HEK293 (cell line): Measurements from ENCODE around the gene AZIN2.

Source experiments
- ZSCAN30 ChIP-seq: fragments of 450-650 bp; IDR thresholded peaks from 2 replicates; pipeline ENCODE4 v1.5.1; 2018; ENCODE audit warnings: missing biosample characterization, mild to moderate bottlenecking, missing genetic modification characterization, moderate library complexity
- TF ChIP-seq, protein P1 (sequence below): fragments of 450-650 bp; formaldehyde crosslinking; IDR thresholded peaks from 2 replicates; pipeline ENCODE4 v1.5.1; 2016; ENCODE audit warnings: missing biosample characterization, missing genetic modification characterization

DNA sequence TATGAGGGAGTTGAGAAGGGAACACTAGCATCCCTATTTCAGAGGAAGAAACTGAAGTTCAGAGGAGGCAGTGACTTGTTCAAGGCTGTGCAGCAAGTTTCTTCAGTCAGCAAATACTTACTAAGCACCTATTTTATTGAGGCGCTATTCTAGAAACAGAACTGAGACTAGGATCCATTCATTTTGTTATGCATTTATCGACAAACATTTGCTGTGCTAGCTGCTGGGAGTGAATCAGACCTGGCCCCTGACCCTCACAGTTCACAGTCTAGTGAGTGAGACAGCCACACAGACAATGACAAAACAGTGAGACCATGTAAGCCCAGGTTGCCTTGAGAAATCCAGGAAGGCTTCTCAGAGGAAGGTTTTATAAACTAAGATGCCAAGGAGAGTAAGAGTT lies 72.7 kb downstream of the AZIN2 start:
- TF ChIP-seq, protein P1, sequence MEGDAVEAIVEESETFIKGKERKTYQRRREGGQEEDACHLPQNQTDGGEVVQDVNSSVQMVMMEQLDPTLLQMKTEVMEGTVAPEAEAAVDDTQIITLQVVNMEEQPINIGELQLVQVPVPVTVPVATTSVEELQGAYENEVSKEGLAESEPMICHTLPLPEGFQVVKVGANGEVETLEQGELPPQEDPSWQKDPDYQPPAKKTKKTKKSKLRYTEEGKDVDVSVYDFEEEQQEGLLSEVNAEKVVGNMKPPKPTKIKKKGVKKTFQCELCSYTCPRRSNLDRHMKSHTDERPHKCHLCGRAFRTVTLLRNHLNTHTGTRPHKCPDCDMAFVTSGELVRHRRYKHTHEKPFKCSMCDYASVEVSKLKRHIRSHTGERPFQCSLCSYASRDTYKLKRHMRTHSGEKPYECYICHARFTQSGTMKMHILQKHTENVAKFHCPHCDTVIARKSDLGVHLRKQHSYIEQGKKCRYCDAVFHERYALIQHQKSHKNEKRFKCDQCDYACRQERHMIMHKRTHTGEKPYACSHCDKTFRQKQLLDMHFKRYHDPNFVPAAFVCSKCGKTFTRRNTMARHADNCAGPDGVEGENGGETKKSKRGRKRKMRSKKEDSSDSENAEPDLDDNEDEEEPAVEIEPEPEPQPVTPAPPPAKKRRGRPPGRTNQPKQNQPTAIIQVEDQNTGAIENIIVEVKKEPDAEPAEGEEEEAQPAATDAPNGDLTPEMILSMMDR = no peak
- TF ChIP-seq ZSCAN30 (tag by site-specific recombination) = no peak
